ENCODE results near the gene TEX9.
A peak's percentile ranks its signal among the peaks of the same experiment; 100 is the strongest.
"Not testable (repeated sequence)": the region's sequence is repeated elsewhere in the genome, so short reads cannot be mapped to it uniquely, and the experiment has no call there.

Gene TEX9

DNA sequence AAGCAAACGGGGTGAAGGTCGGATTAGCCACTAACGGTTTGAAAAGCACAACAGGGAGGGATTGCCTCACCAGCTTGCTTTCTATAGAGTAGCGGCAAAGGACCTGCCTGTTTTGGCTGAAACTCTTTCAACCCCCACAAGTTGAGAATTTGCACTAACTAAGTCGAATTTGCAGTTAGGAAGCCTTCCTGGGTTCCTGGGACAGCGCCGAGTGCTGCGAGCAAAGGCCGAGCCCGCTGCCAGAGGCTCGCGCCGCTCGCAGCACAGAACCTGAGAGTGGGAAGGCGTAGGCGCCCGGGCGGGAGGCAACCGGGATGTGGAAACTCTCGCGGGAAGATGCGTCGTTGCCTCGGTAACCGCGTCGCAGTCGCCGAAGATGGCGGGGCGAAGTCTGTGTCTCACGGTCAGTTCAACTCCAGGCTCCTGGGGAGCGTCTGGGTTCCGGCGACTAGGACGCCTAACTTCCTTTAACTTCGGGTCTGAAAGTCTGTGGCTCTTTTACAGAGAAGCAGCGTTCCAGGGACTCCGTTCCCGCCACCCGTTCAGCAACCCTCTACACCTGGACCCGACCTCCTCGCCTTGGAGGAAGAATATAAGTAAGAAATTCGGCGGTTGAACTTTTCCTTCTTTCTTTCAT, at the start of gene TEX9:
Gene TEX9 (plus strand): TSS at position 352 of the 637 bp plus-strand sequence. CDS start 25 bp downstream, at position 377.
- Histone ChIP-seq H3K9me3 (ENCODE audit: insufficient read depth, low read length) (no peaks in the 10 kb centered on the region), H3K27ac (ENCODE audit: low read length) (no peak within 1 kb of the TSS), H3K4me3 (ENCODE audit: low read length) (peak within 1 kb of the TSS; percentile 84)

DNA sequence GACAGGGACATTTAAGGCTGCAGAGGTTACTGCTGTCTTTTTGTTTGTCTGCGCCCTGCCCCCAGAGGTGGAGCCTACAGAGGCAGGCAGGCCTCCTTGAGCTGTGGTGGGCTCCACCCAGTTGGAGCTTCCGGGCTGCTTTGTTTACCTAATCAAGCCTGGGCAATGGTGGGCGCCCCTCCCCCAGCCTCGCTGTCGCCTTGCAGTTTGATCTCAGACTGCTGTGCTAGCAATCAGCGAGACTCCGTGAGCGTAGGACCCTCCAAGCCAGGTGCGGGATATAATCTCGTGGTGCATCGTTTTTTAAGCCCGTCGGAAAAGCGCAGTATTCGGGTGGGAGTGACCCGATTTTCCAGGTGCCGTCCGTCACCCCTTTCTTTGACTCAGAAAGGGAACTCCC, 48.7 kb upstream of the TEX9 start:
- H3K4me3 ChIP-seq (ENCODE audit: low read length); H3K4me1 ChIP-seq (ENCODE audit: low read length); H3K4me2 ChIP-seq (ENCODE audit: low read length); H3K9ac ChIP-seq (ENCODE audit: low read length); H3K27ac ChIP-seq (ENCODE audit: low read length); H4K20me1 ChIP-seq (ENCODE audit: insufficient read depth, low read length); H3K79me2 ChIP-seq (ENCODE audit: low read length); H3K36me3 ChIP-seq (replicated peaks; ENCODE audit: low read depth, low read length); H2AFZ ChIP-seq (ENCODE audit: low read depth, low read length); H3K27me3 ChIP-seq (ENCODE audit: low read depth, low read length); H3K9me3 ChIP-seq (ENCODE audit: insufficient read depth, low read length): not testable (repeated sequence)

More for the DNA sequence above, at the start of gene TEX9:
- H2AFZ ChIP-seq (ENCODE audit: low read depth, low read length): peak within 1 kb of the TSS; percentile 98
- no peaks in the 10 kb centered on the region for H3K79me2 ChIP-seq (ENCODE audit: low read length)
- TF ChIP-seq EZH2phosphoT487 (IDR thresholded peaks at IDR 0.05; ENCODE audit: low read depth): no peak
- TF ChIP-seq, protein P1, sequence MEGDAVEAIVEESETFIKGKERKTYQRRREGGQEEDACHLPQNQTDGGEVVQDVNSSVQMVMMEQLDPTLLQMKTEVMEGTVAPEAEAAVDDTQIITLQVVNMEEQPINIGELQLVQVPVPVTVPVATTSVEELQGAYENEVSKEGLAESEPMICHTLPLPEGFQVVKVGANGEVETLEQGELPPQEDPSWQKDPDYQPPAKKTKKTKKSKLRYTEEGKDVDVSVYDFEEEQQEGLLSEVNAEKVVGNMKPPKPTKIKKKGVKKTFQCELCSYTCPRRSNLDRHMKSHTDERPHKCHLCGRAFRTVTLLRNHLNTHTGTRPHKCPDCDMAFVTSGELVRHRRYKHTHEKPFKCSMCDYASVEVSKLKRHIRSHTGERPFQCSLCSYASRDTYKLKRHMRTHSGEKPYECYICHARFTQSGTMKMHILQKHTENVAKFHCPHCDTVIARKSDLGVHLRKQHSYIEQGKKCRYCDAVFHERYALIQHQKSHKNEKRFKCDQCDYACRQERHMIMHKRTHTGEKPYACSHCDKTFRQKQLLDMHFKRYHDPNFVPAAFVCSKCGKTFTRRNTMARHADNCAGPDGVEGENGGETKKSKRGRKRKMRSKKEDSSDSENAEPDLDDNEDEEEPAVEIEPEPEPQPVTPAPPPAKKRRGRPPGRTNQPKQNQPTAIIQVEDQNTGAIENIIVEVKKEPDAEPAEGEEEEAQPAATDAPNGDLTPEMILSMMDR (IDR thresholded peaks at IDR 0.05; ENCODE audit: low read depth, low read length): no peak
- H3K4me1 ChIP-seq (ENCODE audit: low read length): peaks cover 15% of the 10 kb centered on the region
- H3K27me3 ChIP-seq (ENCODE audit: low read depth, low read length): 0 out of 2 replicates have a peak, but pooled peaks cover 4% of the 10 kb centered on the region
- peak within 1 kb of the TSS; percentile 74 for H3K4me2 ChIP-seq (ENCODE audit: low read length)
- no peaks in the 10 kb centered on the region for H3K36me3 ChIP-seq (replicated peaks; ENCODE audit: low read depth, low read length)
- H3K9ac ChIP-seq (ENCODE audit: low read length): peak within 1 kb of the TSS; percentile 68
- H4K20me1 ChIP-seq (ENCODE audit: insufficient read depth, low read length): no peaks in the 10 kb centered on the region

DNA sequence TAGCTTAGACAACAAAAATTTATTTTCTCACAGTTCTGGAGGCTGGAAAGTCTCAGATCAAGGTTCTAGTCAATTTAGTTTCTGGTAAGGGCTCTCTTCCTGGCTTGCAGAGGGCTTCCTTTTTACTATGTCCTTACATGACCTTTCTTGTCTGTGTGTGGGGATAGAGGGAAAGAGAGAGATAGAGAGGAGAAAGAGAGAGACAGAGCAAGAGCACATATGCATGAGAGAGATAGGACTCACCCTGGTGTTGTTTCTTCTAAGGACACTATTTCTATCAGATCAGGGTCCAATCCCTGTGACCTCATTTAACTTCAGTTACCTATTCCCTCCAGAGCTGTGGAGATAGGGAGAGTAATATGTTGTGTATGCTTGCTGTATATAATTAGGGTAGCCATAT, 44.9 kb upstream of the TEX9 start:
- no peaks in the 10 kb centered on the region for H3K79me2 ChIP-seq (ENCODE audit: low read length)
- H3K27me3 ChIP-seq (ENCODE audit: low read depth, low read length): no peaks in the 10 kb centered on the region
- no peaks in the 10 kb centered on the region for H3K4me1 ChIP-seq (ENCODE audit: low read length)
- H3K27ac ChIP-seq (ENCODE audit: low read length): no peak overlapping the region
- H3K4me2 ChIP-seq (ENCODE audit: low read length): no peak overlapping the region
- H3K4me3 ChIP-seq (ENCODE audit: low read length): no peak overlapping the region
- no peak overlapping the region for H2AFZ ChIP-seq (ENCODE audit: low read depth, low read length)
- 0 out of 2 replicates have a peak, but pooled peaks cover 3% of the 10 kb centered on the region for H3K9me3 ChIP-seq (ENCODE audit: insufficient read depth, low read length)
- H4K20me1 ChIP-seq (ENCODE audit: insufficient read depth, low read length): no peaks in the 10 kb centered on the region
- H3K36me3 ChIP-seq (replicated peaks; ENCODE audit: low read depth, low read length): no peaks in the 10 kb centered on the region
- H3K9ac ChIP-seq (ENCODE audit: low read length): no peak overlapping the region
- TF ChIP-seq, protein P1 (IDR thresholded peaks at IDR 0.05; ENCODE audit: low read depth, low read length): no peak
- no peak for TF ChIP-seq EZH2phosphoT487 (IDR thresholded peaks at IDR 0.05; ENCODE audit: low read depth)

DNA sequence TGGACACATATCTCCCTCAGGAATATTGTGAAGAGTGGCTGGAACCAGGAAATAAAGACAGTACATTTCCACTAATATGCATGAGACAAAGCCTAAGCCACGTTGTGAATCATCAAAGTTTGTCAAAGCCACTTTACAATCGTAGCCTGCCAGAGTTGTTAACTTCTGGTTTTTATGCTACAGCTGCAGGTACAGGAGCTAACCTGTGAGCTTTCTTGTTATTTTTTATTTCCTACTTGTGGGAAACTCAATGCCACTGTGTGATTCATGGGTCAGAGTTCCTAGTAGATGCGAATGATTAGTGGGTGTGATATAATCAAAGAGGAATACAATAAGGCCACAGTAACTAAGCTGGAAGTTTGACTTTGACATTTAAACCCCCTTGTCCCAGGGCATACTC, 44.4 kb upstream of the TEX9 start:
- H3K27me3 ChIP-seq (ENCODE audit: low read depth, low read length): no peaks in the 10 kb centered on the region
- no peak overlapping the region for H3K4me2 ChIP-seq (ENCODE audit: low read length)
- no peak overlapping the region for H3K4me3 ChIP-seq (ENCODE audit: low read length)
- H3K9ac ChIP-seq (ENCODE audit: low read length): no peak overlapping the region
- H2AFZ ChIP-seq (ENCODE audit: low read depth, low read length): no peak overlapping the region
- no peak overlapping the region for H3K27ac ChIP-seq (ENCODE audit: low read length)
- H4K20me1 ChIP-seq (ENCODE audit: insufficient read depth, low read length): no peaks in the 10 kb centered on the region
- TF ChIP-seq EZH2phosphoT487 (IDR thresholded peaks at IDR 0.05; ENCODE audit: low read depth): no peak
- TF ChIP-seq, protein P1 (IDR thresholded peaks at IDR 0.05; ENCODE audit: low read depth, low read length): no peak
- no peaks in the 10 kb centered on the region for H3K79me2 ChIP-seq (ENCODE audit: low read length)
- no peaks in the 10 kb centered on the region for H3K36me3 ChIP-seq (replicated peaks; ENCODE audit: low read depth, low read length)
- H3K4me1 ChIP-seq (ENCODE audit: low read length): no peaks in the 10 kb centered on the region
- H3K9me3 ChIP-seq (ENCODE audit: insufficient read depth, low read length): 0 out of 2 replicates have a peak, but pooled peaks cover 3% of the 10 kb centered on the region
